Left ventricle myocardium inferior (tissue), 1 donor: ENCODE data around the gene WAC. TPM values are rescaled to one million over a fixed set of nuclear protein-coding genes. Genes with fewer than 3 reads are reported as not detected.

ENCODE experiments used
- DNase-seq: peaks from one replicate; pipeline ENCODE4 v3.0.0-alpha.2; 2020
- H3K27ac ChIP-seq: fragments of 200-600 bp; replicated peaks from 2 replicates; pipeline ENCODE4 v1.8.0; 2021
- H3K27me3 ChIP-seq: fragments of 200-600 bp; 2 replicates; pipeline ENCODE4 v1.8.0; 2021; ENCODE audit warnings: low read depth
- H3K36me3 ChIP-seq: fragments of 200-600 bp; 2 replicates; pipeline ENCODE4 v1.8.0; 2021
- H3K4me1 ChIP-seq: fragments of 200-600 bp; 2 replicates; pipeline ENCODE4 v1.8.0; 2021
- H3K4me3 ChIP-seq: fragments of 200-600 bp; 2 replicates; pipeline ENCODE4 v1.8.0; 2021; ENCODE audit warnings: mild to moderate bottlenecking, moderate library complexity
- H3K9me3 ChIP-seq: fragments of 200-600 bp; replicated peaks from 2 replicates; pipeline ENCODE4 v1.8.0; 2021
- intact Hi-C: fragments of 100-400 bp; cut with micrococcal nuclease; formaldehyde crosslinking; loops from one replicate; pipeline ENCODE4 v1.11.0; 2022
- total RNA-seq: library from RNA; stranded (reverse); fragmentation: NEBNext Ultra II Directional; extraction: Animal tissue kit (Norgen Biotek cat#: 25700); gene quantifications from one replicate; pipeline ENCODE4 v1.2.1, GENCODE V29; 2021
- TF ChIP-seq, protein P1 (sequence below): fragments of 200-600 bp; IDR thresholded peaks from 2 replicates; pipeline ENCODE4 v1.8.0; 2021; ENCODE audit warnings: antibody characterized with exemption, mild to moderate bottlenecking, borderline replicate concordance
- donor health status: DM: no; HTN: yes; CAD: no; lungs with severe emphysema.

Gene WAC
- total RNA-seq, 1 donor from 2014 or later = 103 TPM

- Histone ChIP-seq H3K4me3 (no peak overlapping the region), H3K36me3 (peaks cover 2% of the 10 kb centered on the region), H3K27ac (no peak overlapping the region), H3K9me3 (no peaks in the 10 kb centered on the region), H3K27me3 (no peaks in the 10 kb centered on the region), H3K4me1 (peaks cover 99% of the 10 kb centered on the region)
- no peak for DNase-seq
- intact Hi-C loops = no loop called here
- TF ChIP-seq, protein P1, sequence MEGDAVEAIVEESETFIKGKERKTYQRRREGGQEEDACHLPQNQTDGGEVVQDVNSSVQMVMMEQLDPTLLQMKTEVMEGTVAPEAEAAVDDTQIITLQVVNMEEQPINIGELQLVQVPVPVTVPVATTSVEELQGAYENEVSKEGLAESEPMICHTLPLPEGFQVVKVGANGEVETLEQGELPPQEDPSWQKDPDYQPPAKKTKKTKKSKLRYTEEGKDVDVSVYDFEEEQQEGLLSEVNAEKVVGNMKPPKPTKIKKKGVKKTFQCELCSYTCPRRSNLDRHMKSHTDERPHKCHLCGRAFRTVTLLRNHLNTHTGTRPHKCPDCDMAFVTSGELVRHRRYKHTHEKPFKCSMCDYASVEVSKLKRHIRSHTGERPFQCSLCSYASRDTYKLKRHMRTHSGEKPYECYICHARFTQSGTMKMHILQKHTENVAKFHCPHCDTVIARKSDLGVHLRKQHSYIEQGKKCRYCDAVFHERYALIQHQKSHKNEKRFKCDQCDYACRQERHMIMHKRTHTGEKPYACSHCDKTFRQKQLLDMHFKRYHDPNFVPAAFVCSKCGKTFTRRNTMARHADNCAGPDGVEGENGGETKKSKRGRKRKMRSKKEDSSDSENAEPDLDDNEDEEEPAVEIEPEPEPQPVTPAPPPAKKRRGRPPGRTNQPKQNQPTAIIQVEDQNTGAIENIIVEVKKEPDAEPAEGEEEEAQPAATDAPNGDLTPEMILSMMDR = no peak
Observed at GRCh38 chr10:28554952-28555351, 22.0 kb downstream of the WAC start.

- peaks cover 99% of the 10 kb centered on the region for H3K4me1 ChIP-seq
- no peak overlapping the region for H3K27ac ChIP-seq
Observed at GRCh38 chr10:28555358-28555757, 22.4 kb downstream of the WAC start.

DNA sequence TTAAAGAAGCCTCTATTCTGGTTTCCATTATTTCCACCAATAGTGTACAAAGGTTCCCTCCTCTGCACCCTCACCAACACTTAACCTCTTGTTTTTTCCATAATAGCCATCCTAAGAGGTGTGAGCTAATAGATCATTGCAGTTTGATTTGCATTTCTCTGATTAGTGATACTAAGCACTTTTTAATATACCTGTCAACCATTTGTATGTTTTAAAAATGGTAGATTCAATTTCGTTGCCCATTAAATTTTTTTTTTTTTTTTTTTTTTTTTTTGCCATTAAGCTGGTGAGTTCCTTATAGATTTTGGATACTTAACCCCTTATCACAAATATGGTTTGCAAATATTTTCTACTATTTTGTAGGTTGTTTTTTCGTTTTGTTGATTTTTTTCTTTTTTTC, 23.2 kb downstream of the WAC start:
- H3K36me3 ChIP-seq = peaks cover 3% of the 10 kb centered on the region

More at GRCh38 chr10:28555358-28555757, 22.4 kb downstream of the WAC start:
- Histone ChIP-seq H3K4me3 (no peak overlapping the region), H3K9me3 (no peaks in the 10 kb centered on the region), H3K27me3 (no peaks in the 10 kb centered on the region), H3K36me3 (no peaks in the 10 kb centered on the region)
- DNase-seq = no peak
- intact Hi-C loops = no loop called here
- TF ChIP-seq, protein P1 = no peak

DNA sequence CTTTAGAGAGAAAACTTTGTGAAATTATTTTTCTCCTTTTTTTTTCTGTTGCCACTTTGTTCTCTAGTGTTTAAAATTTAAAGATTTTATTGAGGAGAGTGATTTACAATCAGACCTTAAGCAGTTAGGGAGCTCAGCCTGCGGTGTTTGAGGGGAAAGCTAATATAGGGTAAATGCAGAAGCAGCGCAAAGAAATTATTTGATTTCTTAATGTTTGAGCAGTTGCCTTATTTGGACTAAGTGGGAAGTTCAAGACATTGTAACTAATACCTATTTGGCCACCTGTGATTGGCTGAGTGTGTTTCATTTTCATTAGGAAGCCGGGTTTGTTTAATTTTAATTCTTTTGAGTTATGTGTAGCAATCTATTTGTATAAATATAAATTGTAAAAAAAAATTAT, 25.3 kb downstream of the WAC start:
- TF ChIP-seq, protein P1 = no peak
- peaks cover 8% of the 10 kb centered on the region for H3K36me3 ChIP-seq
- no peaks in the 10 kb centered on the region for H3K9me3 ChIP-seq
- no peak overlapping the region for H3K27ac ChIP-seq
- peaks cover 78% of the 10 kb centered on the region for H3K4me1 ChIP-seq
- no peak for DNase-seq
- no peaks in the 10 kb centered on the region for H3K27me3 ChIP-seq
- no peak overlapping the region for H3K4me3 ChIP-seq
- intact Hi-C loops = no loop called here

More for the DNA sequence above, 23.2 kb downstream of the WAC start:
- DNase-seq = no peak
- Histone ChIP-seq H3K4me1 (peaks cover 97% of the 10 kb centered on the region), H3K27ac (no peak overlapping the region), H3K9me3 (no peaks in the 10 kb centered on the region), H3K27me3 (no peaks in the 10 kb centered on the region), H3K4me3 (no peak overlapping the region)
- intact Hi-C loops = no loop called here
- TF ChIP-seq, protein P1 = no peak

- Histone ChIP-seq H3K36me3 (peaks cover 11% of the 10 kb centered on the region), H3K27me3 (no peaks in the 10 kb centered on the region)
- TF ChIP-seq, protein P1 = no peak
Observed at GRCh38 chr10:28558923-28559508, 26.1 kb downstream of the WAC start.

More at GRCh38 chr10:28558923-28559508, 26.1 kb downstream of the WAC start:
- Histone ChIP-seq H3K4me1 (peaks cover 72% of the 10 kb centered on the region), H3K4me3 (no peak overlapping the region), H3K27ac (peak overlapping the region; percentile 15), H3K9me3 (no peaks in the 10 kb centered on the region)
- DNase-seq = no peak
- intact Hi-C loops = no loop called here
